CD14-positive monocyte (primary cell): ENCODE data around the gene MEP1A. TPM values are rescaled to one million over a fixed set of nuclear protein-coding genes. Genes with fewer than 3 reads are reported as not detected.
"Not testable (repeated sequence)": the region's sequence is repeated elsewhere in the genome, so short reads cannot be mapped to it uniquely, and the experiment has no call there.

ENCODE experiments used
- DNase-seq, 3 donors: peaks; one replicate each; pipeline ENCODE4 v3.0.0-alpha.2; 2011 to 2022
- H2AFZ ChIP-seq: 2 replicates; pipeline ENCODE4 v1.6.0; 2012; ENCODE audit warnings: mild to moderate bottlenecking, low read depth, low read length, inconsistent platforms; ENCODE audit not compliant: insufficient read depth, poor library complexity, severe bottlenecking
- H3K27ac ChIP-seq, 2 donors: 1 replicate in 1 of 2; 2 replicates in 1 of 2; pipeline ENCODE4 v1.5.1; 2012 to 2013; ENCODE audit warnings: low read length in 2 of 2, control low read depth in 1 of 2, inconsistent platforms in 1 of 2, low read depth in 1 of 2, mild to moderate bottlenecking in 1 of 2
- H3K27me3 ChIP-seq, 2 donors: one replicate each; pipeline versions ENCODE4 v1.6.0 to v1.6.1; 2011 to 2013; ENCODE audit warnings: low read length in 2 of 2; ENCODE audit not compliant: control insufficient read depth in 2 of 2, insufficient read depth in 2 of 2
- H3K36me3 ChIP-seq, 2 donors: replicated peaks in 1 of 2; 1 replicate in 1 of 2; 2 replicates in 1 of 2; pipeline versions ENCODE4 v1.5.1 to v1.6.1; 2012 to 2013; ENCODE audit warnings: low read length in 2 of 2, control low read depth in 1 of 2, inconsistent platforms in 1 of 2, mild to moderate bottlenecking in 1 of 2; ENCODE audit not compliant: insufficient read depth in 2 of 2, control insufficient read depth in 1 of 2
- H3K4me1 ChIP-seq, 2 donors: 1 replicate in 1 of 2; 2 replicates in 1 of 2; pipeline versions ENCODE4 v1.5.1 to v1.6.1; 2012 to 2013; ENCODE audit warnings: low read length in 2 of 2, control low read depth in 1 of 2, inconsistent platforms in 1 of 2, mild to moderate bottlenecking in 1 of 2, moderate library complexity in 1 of 2; ENCODE audit not compliant: insufficient read depth in 2 of 2, control insufficient read depth in 1 of 2
- H3K4me2 ChIP-seq: replicated peaks from 2 replicates; pipeline ENCODE3; 2012; ENCODE audit warnings: low read length, moderate library complexity, mild to moderate bottlenecking; ENCODE audit not compliant: poor library complexity, severe bottlenecking; ENCODE audit errors: extremely low read depth
- H3K4me3 ChIP-seq, 3 experiments: fragments of 200-600 bp in 1 of 3; sonication (generic) in 1 of 3; replicated peaks in 1 of 3; 1 replicate in 2 of 3; 2 replicates in 1 of 3; pipeline ENCODE4 v1.5.1; 2011 to 2013; ENCODE audit warnings: low read length in 3 of 3, mild to moderate bottlenecking in 3 of 3, control low read depth in 2 of 3, low read depth in 2 of 3, inconsistent platforms in 1 of 3, moderate library complexity in 1 of 3
- H3K79me2 ChIP-seq: 2 replicates; pipeline ENCODE4 v1.6.0; 2012; ENCODE audit warnings: mild to moderate bottlenecking, control low read depth, inconsistent platforms, low read length, moderate library complexity; ENCODE audit not compliant: insufficient read depth
- H3K9ac ChIP-seq: 2 replicates; pipeline ENCODE4 v1.6.0; 2017; ENCODE audit warnings: low read length, mild to moderate bottlenecking; ENCODE audit not compliant: insufficient read depth, poor library complexity, severe bottlenecking
- H3K9me3 ChIP-seq, 2 donors: replicated peaks in 1 of 2; 1 replicate in 1 of 2; 2 replicates in 1 of 2; pipeline versions ENCODE4 v1.5.1 to v1.6.1; 2012 to 2013; ENCODE audit warnings: low read length in 2 of 2, control low read depth in 1 of 2; ENCODE audit not compliant: control insufficient read depth in 1 of 2, insufficient read depth in 1 of 2
- H4K20me1 ChIP-seq: 2 replicates; pipeline ENCODE4 v1.6.0; 2012; ENCODE audit warnings: mild to moderate bottlenecking, low read length, control low read depth, moderate library complexity; ENCODE audit not compliant: insufficient read depth
- H3K27ac Mint-ChIP-seq, 7 donors: one replicate each; pipeline ENCODE4 v1.8.0; 2020; ENCODE audit warnings: mild to moderate bottlenecking in 7 of 7, mixed read lengths in 7 of 7, moderate library complexity in 6 of 7, inconsistent platforms in 2 of 7
- H3K27me3 Mint-ChIP-seq, 3 donors: one replicate each; pipeline ENCODE4 v1.8.0; 2021 to 2022; ENCODE audit warnings: low read depth in 3 of 3, mild to moderate bottlenecking in 3 of 3, mixed read lengths in 3 of 3, moderate library complexity in 3 of 3, inconsistent platforms in 1 of 3
- H3K36me3 Mint-ChIP-seq, 2 donors: one replicate each; pipeline ENCODE4 v1.8.0; 2020; ENCODE audit warnings: mixed read lengths in 2 of 2, inconsistent platforms in 1 of 2, mild to moderate bottlenecking in 1 of 2
- H3K4me1 Mint-ChIP-seq: one replicate; pipeline ENCODE4 v1.8.0; 2020; ENCODE audit warnings: mild to moderate bottlenecking, mixed read lengths
- H3K4me3 Mint-ChIP-seq, 2 donors: one replicate each; pipeline ENCODE4 v1.8.0; 2020; ENCODE audit warnings: mild to moderate bottlenecking in 2 of 2, mixed read lengths in 2 of 2, moderate library complexity in 1 of 2
- H3K9me3 Mint-ChIP-seq, 7 donors: one replicate each; pipeline ENCODE4 v1.8.0; 2020 to 2022; ENCODE audit warnings: mixed read lengths in 7 of 7, mild to moderate bottlenecking in 6 of 7, moderate library complexity in 6 of 7, inconsistent platforms in 2 of 7
- WGBS: methylation state at CpG from one replicate; pipeline ENCODE4 v1.1.5; 2013; ENCODE audit warnings: missing lambda C conversion rate; ENCODE audit not compliant: insufficient coverage; 5-methylcytosine and 5-hydroxymethylcytosine counted together
- intact Hi-C, 2 donors: fragments of 100-400 bp; cut with micrococcal nuclease; formaldehyde crosslinking; loops; one replicate each; pipeline versions ENCODE4 v1.15.0 to v1.15.1; 2023
- polyA plus RNA-seq, 3 donors: library from polyadenylated mRNA; depleted of rRNA in 1 of 3; unstranded in 2 of 3; stranded (reverse) in 1 of 3; fragments of 300-500 nt in 2 of 3; fragments of >200 nt in 1 of 3; fragmentation: Illumina TruSeq in 2 of 3; gene quantifications; 1 replicate in 2 of 3; 2 replicates in 1 of 3; pipeline ENCODE4 v1.2.3, GENCODE V29; 2012 to 2021
- TF ChIP-seq, protein P1 (sequence below): fragments of 200-600 bp; IDR thresholded peaks from one replicate; pipeline ENCODE4 v1.8.0; 2022; ENCODE audit warnings: antibody characterized with exemption, mild to moderate bottlenecking

Gene MEP1A
- polyA plus RNA-seq, 3 donors: 0.05 to 0.10 (median 0.07) TPM

GRCh38 chr6:46834991-46835390, 41.8 kb downstream of the MEP1A start:
- H2AFZ ChIP-seq, H3K27me3 ChIP-seq, H3K4me2 ChIP-seq, H3K27me3 Mint-ChIP-seq, H3K9me3 Mint-ChIP-seq, DNase-seq, H3K4me1 ChIP-seq, H4K20me1 ChIP-seq, H3K36me3 ChIP-seq, intact Hi-C loops, H3K27ac Mint-ChIP-seq, H3K9me3 ChIP-seq, H3K9ac ChIP-seq, H3K4me3 ChIP-seq, H3K27ac ChIP-seq, H3K4me1 Mint-ChIP-seq, H3K36me3 Mint-ChIP-seq, H3K79me2 ChIP-seq, H3K4me3 Mint-ChIP-seq: not testable (repeated sequence)
- 71% methylated on average over 2 of the region's 2 CpGs for WGBS

GRCh38 chr6:46838033-46838432, 44.8 kb downstream of the MEP1A start:
- H3K79me2 ChIP-seq: no peaks in the 10 kb centered on the region
- H3K9me3 ChIP-seq: peaks cover 7 to 20% of the 10 kb centered on the region in 2 donors
- H3K4me1 ChIP-seq: no peaks in the 10 kb centered on the region
- H3K9me3 Mint-ChIP-seq: peaks cover 14 to 29% (median 22%) of the 10 kb centered on the region in 7 donors
- TF ChIP-seq, protein P1, sequence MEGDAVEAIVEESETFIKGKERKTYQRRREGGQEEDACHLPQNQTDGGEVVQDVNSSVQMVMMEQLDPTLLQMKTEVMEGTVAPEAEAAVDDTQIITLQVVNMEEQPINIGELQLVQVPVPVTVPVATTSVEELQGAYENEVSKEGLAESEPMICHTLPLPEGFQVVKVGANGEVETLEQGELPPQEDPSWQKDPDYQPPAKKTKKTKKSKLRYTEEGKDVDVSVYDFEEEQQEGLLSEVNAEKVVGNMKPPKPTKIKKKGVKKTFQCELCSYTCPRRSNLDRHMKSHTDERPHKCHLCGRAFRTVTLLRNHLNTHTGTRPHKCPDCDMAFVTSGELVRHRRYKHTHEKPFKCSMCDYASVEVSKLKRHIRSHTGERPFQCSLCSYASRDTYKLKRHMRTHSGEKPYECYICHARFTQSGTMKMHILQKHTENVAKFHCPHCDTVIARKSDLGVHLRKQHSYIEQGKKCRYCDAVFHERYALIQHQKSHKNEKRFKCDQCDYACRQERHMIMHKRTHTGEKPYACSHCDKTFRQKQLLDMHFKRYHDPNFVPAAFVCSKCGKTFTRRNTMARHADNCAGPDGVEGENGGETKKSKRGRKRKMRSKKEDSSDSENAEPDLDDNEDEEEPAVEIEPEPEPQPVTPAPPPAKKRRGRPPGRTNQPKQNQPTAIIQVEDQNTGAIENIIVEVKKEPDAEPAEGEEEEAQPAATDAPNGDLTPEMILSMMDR: no peak
- H3K27me3 Mint-ChIP-seq: no peaks in the 10 kb centered on the region
- no peak overlapping the region for H3K27ac ChIP-seq
- H3K4me1 Mint-ChIP-seq: no peaks in the 10 kb centered on the region
- H3K9ac ChIP-seq: no peak overlapping the region
- H2AFZ ChIP-seq: no peak overlapping the region
- DNase-seq: no peak
- H3K36me3 ChIP-seq: no peaks in the 10 kb centered on the region
- H3K4me3 ChIP-seq: no peak overlapping the region
- H3K4me3 Mint-ChIP-seq: no peak overlapping the region
- no peak overlapping the region for H3K4me2 ChIP-seq
- H3K27me3 ChIP-seq: no peaks in the 10 kb centered on the region
- intact Hi-C loops: no loop called here
- no peaks in the 10 kb centered on the region for H4K20me1 ChIP-seq
- WGBS: 87% methylated on average over 2 of the region's 2 CpGs
- H3K27ac Mint-ChIP-seq: no peak overlapping the region
- H3K36me3 Mint-ChIP-seq: no peaks in the 10 kb centered on the region

GRCh38 chr6:46842252-46842846, 49.2 kb downstream of the MEP1A start:
- WGBS: 96% methylated on average over 3 of the region's 6 CpGs
- peaks cover 7 to 26% of the 10 kb centered on the region in 2 donors for H3K9me3 ChIP-seq
- H3K9ac ChIP-seq, H3K27ac ChIP-seq, H3K27ac Mint-ChIP-seq, H3K79me2 ChIP-seq, H3K36me3 ChIP-seq, H2AFZ ChIP-seq, DNase-seq, H3K36me3 Mint-ChIP-seq, H3K27me3 Mint-ChIP-seq, H3K4me3 ChIP-seq, H3K4me1 ChIP-seq, H3K4me3 Mint-ChIP-seq, H3K4me1 Mint-ChIP-seq, H3K4me2 ChIP-seq, H3K27me3 ChIP-seq, H4K20me1 ChIP-seq, intact Hi-C loops: not testable (repeated sequence)
- H3K9me3 Mint-ChIP-seq: peaks cover 18 to 34% (median 27%) of the 10 kb centered on the region in 7 donors
